ENCODE results near the gene TES.

TES gene

DNA sequence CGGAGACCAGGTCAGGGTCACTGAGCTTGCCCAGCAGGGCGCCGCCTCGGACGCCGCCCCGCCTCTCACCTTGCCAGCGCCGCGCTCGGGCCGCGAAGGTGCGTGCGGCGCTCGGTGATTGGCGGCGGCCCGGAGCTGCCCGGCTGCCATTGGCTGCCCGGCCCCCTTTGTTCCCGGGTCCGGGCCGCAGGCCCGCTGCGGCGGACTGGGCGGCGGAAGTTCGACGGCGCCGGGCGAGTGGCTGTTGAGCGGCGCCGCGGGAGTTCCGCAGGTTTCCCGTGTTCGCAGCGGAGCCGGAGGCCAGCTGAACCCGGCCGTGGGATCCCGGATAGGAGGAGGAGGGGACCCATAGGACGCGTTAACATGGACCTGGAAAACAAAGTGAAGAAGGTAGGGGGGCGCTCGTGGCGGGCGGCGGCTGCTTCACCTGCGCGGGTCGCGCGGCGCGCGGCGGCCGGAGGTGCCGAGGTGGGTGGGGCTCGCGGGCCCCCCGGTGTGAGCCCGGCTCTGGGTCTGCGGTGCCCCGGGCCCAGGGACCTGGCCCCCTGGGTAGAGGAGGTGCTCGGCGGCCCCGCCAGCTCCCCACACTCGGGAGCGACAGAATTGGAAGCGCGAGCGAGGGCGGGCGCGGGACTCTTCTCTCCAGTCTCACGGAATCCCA lies at the start of gene TES:
Gene TES, plus strand, starts transcription at position 195 of the 661 bp plus-strand sequence. Its CDS starts 169 bp downstream, at position 364.
- no peak for TF ChIP-seq CTCF (IDR thresholded peaks at IDR 0.05; ENCODE audit: insufficient read depth, low read depth, low read length, missing control alignments)
- peak; percentile 91 for DNase-seq (ENCODE audit: low read depth)
- peak within 1 kb of the TSS; percentile 83 for H3K4me3 ChIP-seq (ENCODE audit: low read depth, low read length)

- TF ChIP-seq CTCF (IDR thresholded peaks at IDR 0.05; ENCODE audit: insufficient read depth, low read depth, low read length, missing control alignments), result no peak
- no peak for DNase-seq (ENCODE audit: low read depth)
- no peak overlapping the region for H3K4me3 ChIP-seq (ENCODE audit: low read depth, low read length)
These were observed 48.6 kb upstream of the TES start for GRCh38 chr7:116161728-116162127.

- DNase-seq (ENCODE audit: low read depth), result no peak
- H3K4me3 ChIP-seq (ENCODE audit: low read depth, low read length), result no peak overlapping the region
- TF ChIP-seq CTCF (IDR thresholded peaks at IDR 0.05; ENCODE audit: insufficient read depth, low read depth, low read length, missing control alignments), result no peak
These were observed 48.1 kb upstream of the TES start for GRCh38 chr7:116162254-116162653.

DNA sequence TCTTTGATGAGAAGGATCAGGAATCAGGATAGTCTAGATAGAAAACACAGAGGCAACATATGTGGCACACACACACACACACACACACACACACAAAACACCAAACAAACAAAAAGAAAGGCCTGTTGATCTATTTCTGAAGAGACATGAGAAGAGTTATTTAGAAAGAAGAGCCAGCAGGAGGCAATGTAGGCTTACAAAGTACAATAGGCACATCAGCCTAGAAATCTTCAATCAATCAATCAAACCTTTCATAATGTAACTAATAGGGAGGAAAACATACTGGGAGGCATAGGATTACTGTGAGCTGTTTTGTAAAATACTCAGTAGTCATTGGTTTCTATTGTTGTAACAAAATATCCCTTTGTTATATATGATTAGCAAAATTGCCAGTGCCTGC lies 47.3 kb upstream of the TES start:
- no peak overlapping the region for H3K4me3 ChIP-seq (ENCODE audit: low read depth, low read length)
- TF ChIP-seq CTCF (IDR thresholded peaks at IDR 0.05; ENCODE audit: insufficient read depth, low read depth, low read length, missing control alignments), result no peak
- peak; percentile 12 for DNase-seq (ENCODE audit: low read depth)

DNA sequence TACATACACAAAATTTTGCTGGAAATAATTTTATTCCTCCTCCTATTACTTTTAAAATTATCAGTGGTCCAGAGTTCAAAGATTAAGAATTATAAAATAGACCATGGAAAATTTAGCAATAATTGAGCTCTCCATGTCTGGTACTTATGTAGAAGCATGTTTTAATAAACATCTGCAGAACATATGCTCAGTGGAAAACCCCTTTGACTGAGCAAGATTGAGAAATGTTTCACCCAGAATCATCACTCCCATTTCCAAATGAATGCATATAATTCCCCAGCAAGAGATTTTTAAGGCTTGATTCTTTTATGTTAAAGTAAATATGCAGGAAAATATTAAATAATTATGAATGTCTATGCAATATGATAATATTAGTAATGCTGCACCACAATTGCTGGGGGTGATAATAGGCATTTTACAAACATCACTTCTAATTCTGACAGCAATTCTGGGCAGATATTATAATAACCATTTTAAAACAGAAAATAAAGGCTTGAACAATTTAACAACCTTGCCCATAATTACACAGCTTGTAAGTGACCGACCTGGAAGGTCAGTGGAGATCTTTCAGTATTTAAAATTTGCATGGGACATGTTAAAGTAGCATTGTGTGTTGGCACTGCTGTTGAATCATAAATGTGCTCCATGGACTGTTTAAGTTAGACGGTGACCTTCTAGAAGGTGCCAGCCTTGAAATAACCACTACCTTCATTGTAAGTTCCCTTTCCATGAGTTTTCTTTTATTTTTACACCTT lies 45.6 kb upstream of the TES start:
- DNase-seq (ENCODE audit: low read depth), result peak; percentile 18
- no peak overlapping the region for H3K4me3 ChIP-seq (ENCODE audit: low read depth, low read length)
- no peak for TF ChIP-seq CTCF (IDR thresholded peaks at IDR 0.05; ENCODE audit: insufficient read depth, low read depth, low read length, missing control alignments)

GRCh38 chr7:116165717-116166116 lies 44.6 kb upstream of the TES start:
- no peak overlapping the region for H3K4me3 ChIP-seq (ENCODE audit: low read depth, low read length)
- TF ChIP-seq CTCF (IDR thresholded peaks at IDR 0.05; ENCODE audit: insufficient read depth, low read depth, low read length, missing control alignments), result no peak
- peak; percentile 64 for DNase-seq (ENCODE audit: low read depth)

All from GM12865 (cell line).